GM19397 (cell line): ENCODE results near the gene LGALSL.

Source experiments
- ATAC-seq: cut with Tn5 transposase; IDR thresholded peaks from one replicate; pipeline ENCODE4 v1.9.1; 2021; ENCODE audit warnings: mild to moderate bottlenecking, moderate library complexity; ENCODE audit not compliant: unreplicated experiment

The LGALSL gene

GRCh38 chr2:64470071-64470470 is 16.1 kb downstream of the LGALSL start:
- no peak for ATAC-seq

GRCh38 chr2:64470766-64471295 is 16.9 kb downstream of the LGALSL start:
- ATAC-seq = no peak

- no peak for ATAC-seq
Measured at GRCh38 chr2:64471600-64471999, 17.6 kb downstream of the LGALSL start.

GRCh38 chr2:64472881-64473280 is 18.9 kb downstream of the LGALSL start:
- ATAC-seq = no peak

GRCh38 chr2:64474121-64474571 is 20.2 kb downstream of the LGALSL start:
- ATAC-seq = no peak

GRCh38 chr2:64474636-64475035 is 20.7 kb downstream of the LGALSL start:
- ATAC-seq = no peak

GRCh38 chr2:64477037-64477436 is 23.1 kb downstream of the LGALSL start:
- no peak for ATAC-seq

- no peak for ATAC-seq
Measured at GRCh38 chr2:64477979-64478378, 24.0 kb downstream of the LGALSL start.

GRCh38 chr2:64478502-64479230 is 24.7 kb downstream of the LGALSL start:
- no peak for ATAC-seq

- no peak for ATAC-seq
Measured at GRCh38 chr2:64479259-64480117, 25.5 kb downstream of the LGALSL start.

GRCh38 chr2:64481665-64482064 is 27.7 kb downstream of the LGALSL start:
- ATAC-seq = no peak

GRCh38 chr2:64482243-64482642 is 28.3 kb downstream of the LGALSL start:
- no peak for ATAC-seq

GRCh38 chr2:64482765-64483504 is 29.0 kb downstream of the LGALSL start:
- ATAC-seq = no peak

- no peak for ATAC-seq
Measured at GRCh38 chr2:64485331-64485730, 31.4 kb downstream of the LGALSL start.

GRCh38 chr2:64485961-64486360 is 32.0 kb downstream of the LGALSL start:
- no peak for ATAC-seq

- no peak for ATAC-seq
Measured at GRCh38 chr2:64487256-64488049, 33.5 kb downstream of the LGALSL start.

GRCh38 chr2:64488050-64488974 is 34.4 kb downstream of the LGALSL start:
- no peak for ATAC-seq

GRCh38 chr2:64489081-64489751 is 35.3 kb downstream of the LGALSL start:
- no peak for ATAC-seq

- no peak for ATAC-seq
Measured at GRCh38 chr2:64491426-64491825, 37.5 kb downstream of the LGALSL start.
